ENCODE data around the gene MAGI3.

GRCh38 chr1:113675302-113675701 is 285.0 kb downstream of the MAGI3 start:
- TF ChIP-seq, protein P1, sequence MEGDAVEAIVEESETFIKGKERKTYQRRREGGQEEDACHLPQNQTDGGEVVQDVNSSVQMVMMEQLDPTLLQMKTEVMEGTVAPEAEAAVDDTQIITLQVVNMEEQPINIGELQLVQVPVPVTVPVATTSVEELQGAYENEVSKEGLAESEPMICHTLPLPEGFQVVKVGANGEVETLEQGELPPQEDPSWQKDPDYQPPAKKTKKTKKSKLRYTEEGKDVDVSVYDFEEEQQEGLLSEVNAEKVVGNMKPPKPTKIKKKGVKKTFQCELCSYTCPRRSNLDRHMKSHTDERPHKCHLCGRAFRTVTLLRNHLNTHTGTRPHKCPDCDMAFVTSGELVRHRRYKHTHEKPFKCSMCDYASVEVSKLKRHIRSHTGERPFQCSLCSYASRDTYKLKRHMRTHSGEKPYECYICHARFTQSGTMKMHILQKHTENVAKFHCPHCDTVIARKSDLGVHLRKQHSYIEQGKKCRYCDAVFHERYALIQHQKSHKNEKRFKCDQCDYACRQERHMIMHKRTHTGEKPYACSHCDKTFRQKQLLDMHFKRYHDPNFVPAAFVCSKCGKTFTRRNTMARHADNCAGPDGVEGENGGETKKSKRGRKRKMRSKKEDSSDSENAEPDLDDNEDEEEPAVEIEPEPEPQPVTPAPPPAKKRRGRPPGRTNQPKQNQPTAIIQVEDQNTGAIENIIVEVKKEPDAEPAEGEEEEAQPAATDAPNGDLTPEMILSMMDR (IDR thresholded peaks at IDR 0.05; ENCODE audit: low read depth, low read length, missing input control), result no peak
- TF ChIP-seq GABPA (IDR thresholded peaks at IDR 0.05 in 1 of 2, conservative IDR thresholded peaks at IDR 0.05 in 1 of 2) (no peak), ZBTB33 (IDR thresholded peaks at IDR 0.05) (no peak), EGR1 (IDR thresholded peaks at IDR 0.05; ENCODE audit: low read depth in 2 of 2) (no peak), NR2F2 (IDR thresholded peaks at IDR 0.05) (no peak), SP1 (IDR thresholded peaks at IDR 0.05) (no peak), TAF1 (conservative IDR thresholded peaks at IDR 0.05) (no peak), RAD21 (IDR thresholded peaks at IDR 0.05) (no peak), FOXA1 (IDR thresholded peaks at IDR 0.05) (no peak)
- TF ChIP-seq, protein P2, sequence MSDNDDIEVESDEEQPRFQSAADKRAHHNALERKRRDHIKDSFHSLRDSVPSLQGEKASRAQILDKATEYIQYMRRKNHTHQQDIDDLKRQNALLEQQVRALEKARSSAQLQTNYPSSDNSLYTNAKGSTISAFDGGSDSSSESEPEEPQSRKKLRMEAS (IDR thresholded peaks at IDR 0.05), result no peak

All from liver (tissue), 3 donors.